Transverse colon (tissue), 4 donors: ENCODE measurements around the gene ALDH18A1. TPM values are rescaled to one million over a fixed set of nuclear protein-coding genes. Genes with fewer than 3 reads are reported as not detected.
A peak's percentile ranks its signal among the peaks of the same experiment; 100 is the strongest.

Experiments used
- DNase-seq: peaks from one replicate; pipeline ENCODE4 v3.0.0-alpha.2; 2019
- H3K27ac ChIP-seq, 4 donors: fragments of 200-600 bp; sonication (generic); 2 replicates each; pipeline ENCODE4 v1.5.1; 2016 to 2018; ENCODE audit warnings: inconsistent platforms in 4 of 4
- H3K27me3 ChIP-seq: fragments of 200-600 bp; sonication (generic); 2 replicates; pipeline ENCODE4 v1.5.1; 2017; ENCODE audit warnings: inconsistent platforms
- H3K36me3 ChIP-seq, 4 donors: fragments of 200-600 bp; sonication (generic); 2 replicates each; pipeline ENCODE4 v1.5.1; 2017 to 2019; ENCODE audit warnings: inconsistent platforms in 4 of 4
- H3K4me1 ChIP-seq, 4 donors: fragments of 200-600 bp; sonication (generic); 2 replicates each; pipeline ENCODE4 v1.5.1; 2017 to 2020; ENCODE audit warnings: inconsistent platforms in 4 of 4
- H3K4me3 ChIP-seq, 4 donors: fragments of 200-600 bp; sonication (generic); 1 replicate in 1 of 4; 2 replicates in 3 of 4; pipeline versions ENCODE4 v1.5.1 to v1.6.1; 2017 to 2019; ENCODE audit warnings: inconsistent platforms in 4 of 4
- H3K9me3 ChIP-seq, 2 donors: fragments of 200-600 bp; sonication (generic); 2 replicates each; pipeline ENCODE4 v1.5.1; 2017 to 2019; ENCODE audit warnings: inconsistent platforms in 2 of 2
- CTCF ChIP-seq, 5 experiments: fragments of 200-600 bp in 3 of 5; fragments of 450-650 bp in 2 of 5; sonication (generic) in 3 of 5; IDR thresholded peaks; 1 replicate in 2 of 5; 2 replicates in 3 of 5; pipeline ENCODE4 v1.5.1; 2016 to 2017; ENCODE audit warnings: antibody characterized with exemption in 5 of 5, inconsistent platforms in 3 of 5, mild to moderate bottlenecking in 2 of 5, moderate library complexity in 1 of 5
- EP300 ChIP-seq: sonication (generic); formaldehyde crosslinking; IDR thresholded peaks from one replicate; pipeline ENCODE4 v1.6.1; 2017; ENCODE audit warnings: antibody characterized with exemption, low read depth
- POLR2A ChIP-seq: fragments of 450-650 bp; IDR thresholded peaks from one replicate; pipeline ENCODE4 v1.6.1; 2016; ENCODE audit warnings: antibody characterized with exemption, mild to moderate bottlenecking, moderate library complexity
- POLR2AphosphoS5 ChIP-seq, 3 donors: sonication (generic); formaldehyde crosslinking; IDR thresholded peaks; one replicate each; pipeline ENCODE4 v1.6.1; 2016; ENCODE audit warnings: antibody characterized with exemption in 3 of 3
- WGBS, 2 donors: methylation state at CpG; one replicate each; pipeline ENCODE4 v1.1.5; 2018; ENCODE audit warnings: low coverage in 1 of 2; 5-methylcytosine and 5-hydroxymethylcytosine counted together
- in situ Hi-C, 4 donors: fragments of 200-750 bp; cut with MboI; loops; one replicate each; pipeline versions ENCODE4 v1.15.0 to v1.15.1; 2017; ENCODE audit warnings: low sequenced_read_pairs in 3 of 4, low pct_ligation_motif_present in 1 of 4, low pct_unique_long_range_greater_than_20kb in 1 of 4
- intact Hi-C: fragments of 100-400 bp; cut with DNase I; formaldehyde crosslinking; loops from one replicate; pipeline ENCODE4 v1.15.1; 2023; ENCODE audit warnings: low total_unique reads
- total RNA-seq, 4 donors: library from RNA; depleted of rRNA; stranded (reverse); fragments of >200 nt; gene quantifications; one replicate each; pipeline ENCODE4 v1.1.0, GENCODE V29; 2016

Gene ALDH18A1
- total RNA-seq, result 100 to 1,000 TPM in 3 of 4 donors, 10 to 100 TPM in 1; 98.7 to 130 (median 116) TPM

DNA sequence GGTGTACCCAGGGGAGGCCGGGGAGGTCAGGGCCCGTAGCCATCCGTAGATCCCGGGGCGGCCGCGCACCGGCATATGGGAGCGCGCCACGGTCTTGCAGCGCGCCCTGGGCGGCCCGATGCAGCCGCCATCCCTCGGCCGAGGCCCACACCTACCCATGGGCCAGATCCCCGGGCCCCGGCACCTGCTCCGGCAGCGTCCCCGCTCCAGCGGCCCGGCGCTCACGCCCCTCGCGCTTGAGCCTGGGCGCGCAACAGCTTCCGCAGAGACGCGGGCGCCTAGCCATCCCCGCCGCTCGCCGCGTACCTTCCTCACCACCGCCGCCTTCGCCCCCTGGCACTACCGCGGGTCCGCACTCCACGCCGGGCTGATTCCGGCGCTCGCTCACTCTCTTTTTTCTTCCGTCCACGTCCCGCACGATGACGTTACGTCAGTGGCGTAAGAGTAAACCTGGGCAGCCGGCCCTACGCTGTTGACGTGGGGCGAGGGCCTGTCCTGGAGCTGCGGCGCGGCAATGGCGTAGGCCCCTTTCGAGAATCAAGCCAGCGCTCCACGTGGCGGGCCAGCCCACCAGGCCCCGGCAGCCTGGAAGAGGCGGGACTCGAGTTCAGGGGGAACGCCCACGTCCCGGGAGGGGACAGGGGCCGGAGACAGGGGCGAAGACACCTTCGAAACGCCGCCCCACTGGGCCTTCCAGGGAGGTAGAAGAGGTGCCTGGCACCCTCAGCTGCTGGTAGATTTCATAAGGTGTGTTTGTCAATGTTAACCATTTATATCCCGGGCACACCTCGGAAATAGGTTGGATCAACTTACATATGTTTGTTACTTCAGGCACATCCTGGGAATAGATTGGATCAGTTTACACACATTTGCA lies at the start of gene ALDH18A1:
Gene ALDH18A1, minus strand, starts transcription at position 421 of the 874 bp plus-strand sequence. CDS start 3,334 bp downstream, outside the sequence.
- intact Hi-C loops, result no loop called here
- Histone ChIP-seq H3K27ac (peak within 1 kb of the TSS; percentile 72 to 86 (median 84)), H3K36me3 (peaks cover 0 to 17% (median 7%) of the 10 kb centered on the region in 4 donors)

GRCh38 chr10:95698415-95698814 lies 41.9 kb upstream of the ALDH18A1 start:
- intact Hi-C loops, result loop anchor here (2.0 kb wide), 1 partner anchor 146 kb away; no protein-coding TSS in a partner anchor
- H3K27me3 ChIP-seq, result no peaks in the 10 kb centered on the region

More for the DNA sequence above, at the start of gene ALDH18A1:
- DNase-seq, result peak; percentile 95
- WGBS, 2 donors, result 1% methylated on average over 61 of the region's 83 CpGs; no CpG with 5 or more reads in 1 of the 2 donors
- in situ Hi-C loops, result no loop called here
- TF ChIP-seq POLR2A, result peak; percentile 49
- peak in 2 of 3 donors; percentile 46 to 61 for TF ChIP-seq POLR2AphosphoS5 (IDR thresholded peaks at IDR 0.05)
- TF ChIP-seq CTCF (IDR thresholded peaks at IDR 0.05), result peak in 1 of 5 experiments; percentile 21
- no peak for TF ChIP-seq EP300
- no peaks in the 10 kb centered on the region for H3K9me3 ChIP-seq
- H3K27me3 ChIP-seq, result no peaks in the 10 kb centered on the region
- peaks cover 0 to 26% (median 13%) of the 10 kb centered on the region in 4 donors for H3K4me1 ChIP-seq
- peak within 1 kb of the TSS; percentile 73 to 88 (median 87) for H3K4me3 ChIP-seq

GRCh38 chr10:95697429-95697828 lies 40.9 kb upstream of the ALDH18A1 start:
- Histone ChIP-seq H3K27me3 (no peaks in the 10 kb centered on the region), H3K4me3 (no peak overlapping the region), H3K36me3 (no peaks in the 10 kb centered on the region), H3K27ac (no peak overlapping the region), H3K4me1 (peaks cover 7 to 12% (median 8%) of the 10 kb centered on the region in 4 donors), H3K9me3 (no peaks in the 10 kb centered on the region)
- intact Hi-C loops, result no loop called here
- in situ Hi-C loops, result loop anchor here in 3 of 4 donors (5.0 to 10.0 kb wide), 3 partner anchors 137 to 147 kb away; no protein-coding TSS in a partner anchor
- DNase-seq, result no peak
- no peak for TF ChIP-seq CTCF (IDR thresholded peaks at IDR 0.05)
- TF ChIP-seq EP300, result no peak
- no peak for TF ChIP-seq POLR2A
- TF ChIP-seq POLR2AphosphoS5 (IDR thresholded peaks at IDR 0.05), result no peak
- WGBS, 2 donors, result 60 to 71% methylated on average over 1 to 3 of the region's 3 CpGs

More at GRCh38 chr10:95698415-95698814, 41.9 kb upstream of the ALDH18A1 start:
- Histone ChIP-seq H3K9me3 (no peaks in the 10 kb centered on the region), H3K4me3 (no peak overlapping the region), H3K36me3 (no peaks in the 10 kb centered on the region), H3K27ac (no peak overlapping the region), H3K4me1 (peaks cover 0 to 5% (median 0%) of the 10 kb centered on the region in 4 donors)
- 48% methylated on average over 2 of the region's 2 CpGs; no CpG with 5 or more reads in 1 of the 2 donors for WGBS, 2 donors
- TF ChIP-seq POLR2AphosphoS5 (IDR thresholded peaks at IDR 0.05) (no peak), CTCF (IDR thresholded peaks at IDR 0.05) (no peak), EP300 (no peak), POLR2A (no peak)
- in situ Hi-C loops, result loop anchor here in 3 of 4 donors (5.0 to 10.0 kb wide), 3 partner anchors 136 to 146 kb away; no protein-coding TSS in a partner anchor
- no peak for DNase-seq

- H3K4me1 ChIP-seq, result peaks cover 9 to 27% (median 11%) of the 10 kb centered on the region in 4 donors
- no peak overlapping the region for H3K4me3 ChIP-seq
- 89 to 96% methylated on average over 10 to 18 of the region's 18 CpGs for WGBS, 2 donors
- H3K27me3 ChIP-seq, result no peaks in the 10 kb centered on the region
- no peak for TF ChIP-seq POLR2A
- no peak for TF ChIP-seq CTCF (IDR thresholded peaks at IDR 0.05)
- no peak for TF ChIP-seq EP300
- no peak for TF ChIP-seq POLR2AphosphoS5 (IDR thresholded peaks at IDR 0.05)
- H3K27ac ChIP-seq, result peak overlapping the region in 1 of 4 donors; percentile 53
- in situ Hi-C loops (loop anchor here (5.0 to 10.0 kb wide), 3 partner anchors 140 to 150 kb away; no protein-coding TSS in a partner anchor), intact Hi-C loops (no loop called here)
- H3K36me3 ChIP-seq, result no peaks in the 10 kb centered on the region
- no peaks in the 10 kb centered on the region for H3K9me3 ChIP-seq
- no peak for DNase-seq
Observed at GRCh38 chr10:95694665-95695064, 38.2 kb upstream of the ALDH18A1 start.
